Karpas-422 (cell line): Measurements from ENCODE around the gene PRKG1. TPM values are rescaled to one million over a fixed set of nuclear protein-coding genes. Genes with fewer than 3 reads are reported as not detected.

Experiments
- DNase-seq: peaks from one replicate; pipeline ENCODE4 v3.0.0-alpha.2; 2015
- H2AFZ ChIP-seq: fragments of 200-600 bp; sonication (generic); 2 replicates; pipeline ENCODE4 v1.6.1; 2014; ENCODE audit warnings: antibody characterized with exemption, low read length, mixed read lengths
- H3K27ac ChIP-seq: fragments of 200-600 bp; sonication (generic); 2 replicates; pipeline ENCODE4 v1.5.1; 2014; ENCODE audit warnings: mild to moderate bottlenecking, low read length, moderate library complexity
- H3K27me3 ChIP-seq: fragments of 200-600 bp; sonication (generic); 2 replicates; pipeline ENCODE4 v1.6.1; 2014; ENCODE audit warnings: low read length, mixed read lengths
- H3K36me3 ChIP-seq: fragments of 200-600 bp; sonication (generic); 2 replicates; pipeline ENCODE4 v1.6.1; 2014; ENCODE audit warnings: low read length, mixed read lengths; ENCODE audit not compliant: insufficient read depth
- H3K4me1 ChIP-seq: fragments of 200-600 bp; sonication (generic); 2 replicates; pipeline ENCODE4 v1.6.1; 2014; ENCODE audit warnings: mild to moderate bottlenecking, low read length, mixed read lengths
- H3K4me2 ChIP-seq: fragments of 200-600 bp; sonication (generic); 2 replicates; pipeline ENCODE4 v1.6.1; 2014; ENCODE audit warnings: low read length, low read depth, mild to moderate bottlenecking; ENCODE audit not compliant: poor library complexity, severe bottlenecking
- H3K4me3 ChIP-seq: fragments of 200-600 bp; sonication (generic); 2 replicates; pipeline ENCODE4 v1.5.1; 2014; ENCODE audit warnings: mild to moderate bottlenecking, antibody characterized with exemption, low read length, mixed read lengths
- H3K79me2 ChIP-seq: fragments of 200-600 bp; sonication (generic); 2 replicates; pipeline ENCODE4 v1.6.1; 2014; ENCODE audit warnings: mild to moderate bottlenecking, low read length, mixed read lengths
- H3K9ac ChIP-seq: fragments of 200-600 bp; sonication (generic); 2 replicates; pipeline ENCODE4 v1.6.0; 2014; ENCODE audit warnings: low read length
- H3K9me2 ChIP-seq: fragments of 200-600 bp; sonication (generic), shearing (Covaris generic); replicated peaks from 2 replicates; pipeline ENCODE4 v1.6.0; 2014; ENCODE audit warnings: mild to moderate bottlenecking, low read length, moderate library complexity; ENCODE audit not compliant: insufficient read depth
- H3K9me3 ChIP-seq: fragments of 300-700, 200-600 bp; sonication (generic); 2 replicates; pipeline ENCODE4 v1.6.1; 2014; ENCODE audit warnings: low read length, mixed read lengths
- H4K20me1 ChIP-seq: fragments of 200-600 bp; sonication (generic); 2 replicates; pipeline ENCODE4 v1.6.1; 2014; ENCODE audit warnings: mild to moderate bottlenecking, antibody characterized with exemption, low read length, low read depth; ENCODE audit not compliant: insufficient read depth
- total RNA-seq: library from RNA; depleted of rRNA; stranded (reverse); fragments of >200 nt; shearing (Covaris generic); gene quantifications from 2 replicates; pipeline ENCODE4 v1.2.3, GENCODE V29; 2014; ENCODE audit warnings: low replicate concordance

The PRKG1 gene
- total RNA-seq, 1 experiment from 2014 or later = not detected

DNA sequence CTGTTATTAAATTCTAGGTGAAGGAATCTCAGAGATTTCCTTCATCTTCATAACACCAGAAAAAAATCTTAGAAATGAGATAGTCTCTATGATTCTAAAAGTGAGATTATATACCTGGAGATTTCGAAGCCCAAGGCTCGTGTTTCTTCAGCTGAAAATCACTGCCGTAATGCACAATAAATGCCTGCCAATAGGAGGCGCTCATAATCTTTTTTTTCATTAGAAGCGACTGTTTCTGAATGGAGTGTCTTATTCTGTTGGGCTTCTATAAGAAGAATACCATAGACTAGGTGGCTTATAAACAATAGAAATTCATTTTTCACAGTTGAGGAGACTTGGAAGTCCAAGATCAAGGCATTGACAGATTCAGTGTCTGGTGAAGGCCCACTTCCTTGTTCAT, 294.7 kb downstream of the PRKG1 start:
- H3K4me2 ChIP-seq = no peak overlapping the region
- DNase-seq = peak; percentile 53
- H3K9me2 ChIP-seq = no peaks in the 10 kb centered on the region
- no peaks in the 10 kb centered on the region for H3K27me3 ChIP-seq
- H4K20me1 ChIP-seq = no peaks in the 10 kb centered on the region
- H3K36me3 ChIP-seq = no peaks in the 10 kb centered on the region
- H3K79me2 ChIP-seq = no peaks in the 10 kb centered on the region
- H3K27ac ChIP-seq = no peak overlapping the region
- no peak overlapping the region for H3K9ac ChIP-seq
- H3K4me1 ChIP-seq = no peaks in the 10 kb centered on the region
- no peaks in the 10 kb centered on the region for H3K9me3 ChIP-seq
- no peak overlapping the region for H2AFZ ChIP-seq
- no peak overlapping the region for H3K4me3 ChIP-seq

DNA sequence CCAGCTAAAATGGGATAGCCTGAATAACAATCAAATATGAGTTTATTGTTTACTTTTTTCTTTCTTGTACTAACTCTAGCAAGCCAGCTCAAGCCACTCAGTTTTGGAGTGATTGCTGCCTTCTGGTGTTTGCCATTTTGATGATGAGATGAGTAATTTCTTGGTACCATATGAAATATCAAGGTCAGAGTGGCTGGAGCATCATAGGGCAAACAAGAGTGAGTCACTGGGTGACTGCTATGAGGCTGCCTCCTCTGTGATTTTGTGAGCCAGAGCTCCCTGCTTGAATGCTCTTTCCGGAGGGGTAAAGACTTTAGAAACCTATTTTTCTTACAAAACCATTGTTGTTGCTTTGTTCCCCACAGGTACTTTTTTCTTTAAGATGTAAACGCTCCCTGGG, 295.6 kb downstream of the PRKG1 start:
- no peak for DNase-seq
- H3K36me3 ChIP-seq = no peaks in the 10 kb centered on the region
- no peaks in the 10 kb centered on the region for H3K79me2 ChIP-seq
- H2AFZ ChIP-seq = no peak overlapping the region
- H4K20me1 ChIP-seq = no peaks in the 10 kb centered on the region
- no peak overlapping the region for H3K9ac ChIP-seq
- no peak overlapping the region for H3K4me2 ChIP-seq
- H3K27ac ChIP-seq = no peak overlapping the region
- no peaks in the 10 kb centered on the region for H3K4me1 ChIP-seq
- H3K4me3 ChIP-seq = no peak overlapping the region
- H3K27me3 ChIP-seq = no peaks in the 10 kb centered on the region
- H3K9me3 ChIP-seq = no peaks in the 10 kb centered on the region
- no peaks in the 10 kb centered on the region for H3K9me2 ChIP-seq

DNA sequence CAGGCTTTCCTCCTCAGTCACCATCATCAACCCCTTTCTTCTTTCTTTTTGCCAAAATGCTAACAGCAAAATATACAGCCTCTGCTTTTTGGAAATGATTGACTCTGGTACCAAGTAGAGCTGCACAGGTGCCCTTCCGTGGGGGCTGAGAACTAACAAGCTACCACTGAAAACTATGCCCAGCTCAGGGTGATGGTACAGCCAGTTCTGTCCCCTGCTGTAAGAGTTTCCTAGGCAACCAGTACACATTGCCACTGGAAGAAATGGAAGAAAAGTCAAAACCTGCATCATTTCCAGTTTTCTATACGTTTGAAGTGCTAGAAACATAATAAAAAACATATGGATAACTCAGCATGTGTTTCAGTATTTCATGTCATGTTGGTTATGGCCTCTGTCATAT, 297.5 kb downstream of the PRKG1 start:
- no peak for DNase-seq
- Histone ChIP-seq H3K27ac (no peak overlapping the region), H3K79me2 (no peaks in the 10 kb centered on the region), H3K9me3 (no peaks in the 10 kb centered on the region), H3K4me2 (no peak overlapping the region), H3K27me3 (no peaks in the 10 kb centered on the region), H3K9me2 (no peaks in the 10 kb centered on the region), H3K9ac (no peak overlapping the region), H3K4me3 (no peak overlapping the region), H2AFZ (no peak overlapping the region), H4K20me1 (no peaks in the 10 kb centered on the region), H3K4me1 (no peaks in the 10 kb centered on the region), H3K36me3 (no peaks in the 10 kb centered on the region)

DNA sequence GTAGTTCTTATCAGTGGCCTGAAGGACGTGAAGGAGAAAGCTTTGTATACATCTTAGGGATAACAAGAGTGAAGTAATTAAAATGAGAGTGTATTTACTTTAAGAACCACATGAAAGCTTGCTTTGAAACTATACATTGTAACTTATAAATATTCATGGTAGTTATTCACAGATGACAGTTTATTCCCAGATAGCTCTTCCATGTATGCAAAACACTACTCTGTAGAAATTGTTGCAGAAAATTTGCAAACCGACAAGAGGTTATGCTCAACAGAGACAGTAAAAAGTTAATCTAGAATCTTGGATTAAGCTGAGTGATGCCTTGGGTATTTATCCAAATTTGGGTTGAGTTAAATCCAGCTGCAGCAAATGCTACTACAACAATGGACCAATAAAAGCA, 301.5 kb downstream of the PRKG1 start:
- H3K9ac ChIP-seq = no peak overlapping the region
- no peaks in the 10 kb centered on the region for H3K9me3 ChIP-seq
- no peak for DNase-seq
- H3K36me3 ChIP-seq = no peaks in the 10 kb centered on the region
- no peaks in the 10 kb centered on the region for H3K79me2 ChIP-seq
- H3K4me2 ChIP-seq = no peak overlapping the region
- H3K27me3 ChIP-seq = no peaks in the 10 kb centered on the region
- no peak overlapping the region for H3K27ac ChIP-seq
- no peaks in the 10 kb centered on the region for H3K4me1 ChIP-seq
- no peak overlapping the region for H3K4me3 ChIP-seq
- no peaks in the 10 kb centered on the region for H3K9me2 ChIP-seq
- H4K20me1 ChIP-seq = no peaks in the 10 kb centered on the region
- no peak overlapping the region for H2AFZ ChIP-seq

DNA sequence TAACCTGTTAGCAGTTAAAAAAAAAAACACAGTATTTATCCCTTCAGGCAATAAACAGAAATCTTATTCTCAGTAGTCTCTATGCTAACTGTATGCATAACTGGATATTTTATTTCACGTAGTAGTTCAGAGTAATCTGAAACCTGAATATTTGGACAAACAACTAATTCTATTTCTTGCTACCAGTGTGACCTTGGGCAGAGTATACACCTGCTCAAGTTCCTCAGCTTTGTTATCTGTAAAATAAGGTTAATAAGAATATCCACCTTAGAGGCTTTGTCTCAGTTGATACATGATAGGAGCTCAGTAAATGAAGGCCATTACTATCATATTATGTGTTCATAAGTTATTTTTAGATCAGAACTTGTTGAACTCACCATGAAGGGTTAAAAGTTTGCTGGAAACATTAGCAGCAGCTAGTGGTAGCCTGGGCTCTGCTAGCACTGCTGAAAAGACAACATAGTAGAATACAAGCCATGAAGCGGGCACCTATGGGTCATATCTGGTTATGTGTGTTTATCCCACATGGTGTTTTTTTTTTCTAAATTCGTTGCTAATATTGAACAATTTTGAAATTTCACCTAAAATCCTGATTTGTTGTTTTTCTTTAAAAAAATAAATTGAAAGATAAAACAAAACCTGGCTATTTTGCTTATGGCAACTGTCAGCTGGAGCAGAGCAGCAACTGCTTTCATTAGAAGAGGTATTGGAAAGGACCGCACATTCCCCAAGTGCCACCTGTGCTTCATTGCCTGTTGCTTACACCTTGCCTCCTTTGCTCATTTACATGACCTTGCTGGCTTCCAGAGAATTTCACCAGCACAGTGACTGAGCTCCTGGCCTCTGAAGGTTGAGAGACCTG, 303.0 kb downstream of the PRKG1 start:
- no peaks in the 10 kb centered on the region for H3K27me3 ChIP-seq
- no peak overlapping the region for H3K27ac ChIP-seq
- no peaks in the 10 kb centered on the region for H3K79me2 ChIP-seq
- DNase-seq = no peak
- no peaks in the 10 kb centered on the region for H3K9me2 ChIP-seq
- no peak overlapping the region for H3K4me2 ChIP-seq
- no peak overlapping the region for H3K9ac ChIP-seq
- no peak overlapping the region for H2AFZ ChIP-seq
- no peaks in the 10 kb centered on the region for H3K36me3 ChIP-seq
- no peaks in the 10 kb centered on the region for H3K9me3 ChIP-seq
- H4K20me1 ChIP-seq = no peaks in the 10 kb centered on the region
- H3K4me1 ChIP-seq = no peaks in the 10 kb centered on the region
- no peak overlapping the region for H3K4me3 ChIP-seq

DNA sequence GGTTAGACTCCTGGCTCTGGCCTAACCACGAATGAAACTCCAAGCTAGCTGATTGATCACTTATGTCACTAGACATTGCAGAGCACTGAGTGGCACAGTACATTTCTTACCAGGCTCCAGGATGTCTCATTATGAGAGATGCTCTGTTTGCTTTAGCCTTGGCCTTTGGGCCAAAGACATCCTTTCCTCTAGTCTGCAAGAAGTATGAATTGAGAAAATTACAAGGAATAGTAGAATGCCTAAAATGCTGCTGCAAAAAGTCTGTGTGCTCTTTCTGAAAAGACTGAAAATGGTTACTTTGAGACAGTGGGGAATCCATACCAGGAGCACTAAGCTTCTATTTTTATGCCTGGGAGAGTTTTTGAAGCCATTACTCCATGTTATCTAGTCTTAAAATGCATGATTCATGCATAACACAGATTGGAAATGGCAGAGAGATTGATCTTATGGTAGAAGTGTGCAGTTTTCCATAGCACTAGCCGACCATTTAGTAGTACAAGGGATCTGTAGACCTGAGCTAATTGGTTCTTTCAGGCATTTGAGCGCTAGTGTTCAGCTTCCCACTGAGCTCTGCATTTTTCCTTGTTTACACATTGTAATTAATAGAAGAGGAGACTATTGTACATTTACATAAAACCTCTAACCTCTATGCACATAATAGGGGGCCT, 303.8 kb downstream of the PRKG1 start:
- Histone ChIP-seq H3K79me2 (no peaks in the 10 kb centered on the region), H3K4me2 (no peak overlapping the region), H3K9me3 (no peaks in the 10 kb centered on the region), H3K9ac (no peak overlapping the region), H3K27me3 (no peaks in the 10 kb centered on the region), H3K36me3 (no peaks in the 10 kb centered on the region), H2AFZ (no peak overlapping the region), H4K20me1 (no peaks in the 10 kb centered on the region), H3K4me1 (no peaks in the 10 kb centered on the region), H3K27ac (no peak overlapping the region), H3K9me2 (no peaks in the 10 kb centered on the region), H3K4me3 (no peak overlapping the region)
- DNase-seq = no peak

DNA sequence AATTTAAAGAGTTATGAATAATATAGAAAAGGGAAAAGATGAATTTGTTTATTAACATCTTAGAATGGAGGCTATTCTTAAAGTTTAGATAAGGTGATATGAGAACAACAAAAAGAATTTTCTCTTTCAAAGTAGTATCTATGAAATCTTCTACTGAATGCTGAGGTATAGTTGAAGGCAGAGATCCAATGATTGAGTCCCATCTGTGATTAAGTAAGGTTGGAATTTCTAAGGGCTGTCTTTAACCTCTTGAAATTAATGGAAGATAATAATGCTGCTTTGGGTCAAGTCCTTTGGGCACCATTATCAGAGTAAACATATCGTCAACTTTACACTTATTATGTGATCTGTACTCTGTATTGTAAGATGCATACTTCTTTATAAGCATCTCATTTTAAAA, 307.9 kb downstream of the PRKG1 start:
- Histone ChIP-seq H3K9me3 (no peaks in the 10 kb centered on the region), H4K20me1 (no peaks in the 10 kb centered on the region), H3K4me2 (no peak overlapping the region), H3K9ac (no peak overlapping the region), H3K79me2 (no peaks in the 10 kb centered on the region), H3K4me1 (no peaks in the 10 kb centered on the region), H3K36me3 (no peaks in the 10 kb centered on the region), H2AFZ (no peak overlapping the region), H3K27ac (no peak overlapping the region), H3K4me3 (no peak overlapping the region), H3K9me2 (no peaks in the 10 kb centered on the region), H3K27me3 (no peaks in the 10 kb centered on the region)
- no peak for DNase-seq

DNA sequence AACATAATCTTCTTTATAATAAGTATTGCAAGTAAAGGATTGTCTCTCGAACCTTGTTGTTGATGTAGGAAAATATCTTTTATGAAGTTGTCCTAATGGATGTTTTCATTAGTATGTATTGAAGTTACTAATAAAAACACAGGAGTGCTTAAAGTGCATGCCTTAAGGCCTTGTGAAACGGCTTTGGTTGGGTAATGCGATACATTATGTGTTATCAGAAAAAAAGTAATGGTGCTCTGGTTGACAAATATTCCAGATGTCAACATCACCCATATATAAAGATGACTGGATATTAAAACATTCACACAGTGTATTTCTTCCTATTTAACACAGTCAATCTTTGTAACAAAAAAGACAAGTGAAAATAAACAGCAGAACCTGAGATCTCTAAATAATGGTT, 310.7 kb downstream of the PRKG1 start:
- no peak overlapping the region for H3K27ac ChIP-seq
- H4K20me1 ChIP-seq = no peaks in the 10 kb centered on the region
- no peak overlapping the region for H3K9ac ChIP-seq
- H3K36me3 ChIP-seq = no peaks in the 10 kb centered on the region
- H3K79me2 ChIP-seq = no peaks in the 10 kb centered on the region
- no peaks in the 10 kb centered on the region for H3K4me1 ChIP-seq
- no peak for DNase-seq
- H3K9me2 ChIP-seq = no peaks in the 10 kb centered on the region
- H3K4me2 ChIP-seq = no peak overlapping the region
- no peak overlapping the region for H3K4me3 ChIP-seq
- H3K9me3 ChIP-seq = no peaks in the 10 kb centered on the region
- no peaks in the 10 kb centered on the region for H3K27me3 ChIP-seq
- H2AFZ ChIP-seq = no peak overlapping the region
